Colon (tissue), 2 donors: ENCODE measurements around the gene OR6C76.
"Not testable (repeated sequence)": the region's sequence is repeated elsewhere in the genome, so short reads cannot be mapped to it uniquely, and the experiment has no call there.

Source experiments
- FAIRE-seq: peaks from 2 replicates; lab custom pipeline; 2012; peaks lifted over from hg19 to GRCh38; lab: Jason Lieb, UNC
- donor health status: control.
- donor health status: control.

The OR6C76 gene

DNA sequence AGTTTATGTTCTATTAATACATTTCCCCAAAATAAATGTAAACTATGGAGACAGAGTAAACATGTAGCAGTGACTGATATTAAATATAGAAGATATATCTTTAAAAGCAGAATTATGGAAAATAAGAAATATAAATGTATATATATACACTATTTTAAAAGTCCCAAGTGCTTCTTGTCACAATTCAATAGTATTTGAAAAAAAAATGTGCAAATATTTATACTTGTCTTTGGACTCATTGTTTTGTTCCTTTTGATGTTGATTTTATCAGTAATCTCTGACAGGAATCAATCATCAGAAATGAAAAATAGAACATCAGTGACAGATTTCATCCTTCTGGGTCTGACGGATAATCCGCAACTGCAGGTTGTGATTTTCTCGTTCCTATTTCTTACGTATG is at the start of gene OR6C76:
Gene OR6C76 (plus strand): TSS at position 301 of the 400 bp plus-strand sequence. CDS start 0 bp downstream, at position 301.
- no peak for FAIRE-seq

- FAIRE-seq = no peak
Measured at GRCh38 chr12:55385891-55386290, 40.2 kb upstream of the OR6C76 start.

DNA sequence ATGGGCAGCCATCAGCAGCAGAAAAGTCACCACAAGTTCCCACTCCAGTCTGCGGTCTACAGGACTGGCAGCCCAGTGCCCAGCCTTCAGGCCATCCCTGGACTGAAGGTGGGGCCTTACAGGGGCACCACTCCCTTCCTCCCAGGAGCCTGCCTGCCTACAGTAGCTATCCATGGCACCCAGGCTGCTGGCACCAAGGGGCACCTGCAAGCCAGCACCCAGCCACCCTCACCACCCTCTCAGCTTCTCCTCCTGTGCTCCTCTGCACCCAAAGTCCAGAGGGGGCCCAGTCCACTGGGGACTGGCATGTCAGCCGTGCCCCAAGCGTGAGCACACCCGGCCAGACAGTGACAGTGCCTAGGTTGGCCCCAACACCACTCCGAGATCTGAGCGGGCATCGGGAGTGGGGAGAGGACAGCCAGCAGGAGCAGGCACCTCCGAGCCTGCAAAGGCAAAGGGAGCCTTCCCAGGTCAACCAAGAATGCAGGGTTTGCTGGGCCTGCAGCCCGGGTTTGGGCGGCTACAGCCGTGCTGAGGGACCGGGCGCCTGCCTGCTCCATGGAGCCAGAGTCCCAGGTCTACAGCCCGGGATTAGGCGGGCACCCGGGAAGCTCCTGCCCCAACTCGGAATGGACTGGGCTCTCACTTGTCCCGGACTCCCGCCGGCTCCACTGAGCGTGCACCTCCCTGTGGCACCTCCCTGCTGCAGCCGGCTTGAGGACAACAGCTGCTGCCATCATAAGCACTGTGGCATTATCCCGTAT is 33.8 kb upstream of the OR6C76 start:
- no peak for FAIRE-seq

DNA sequence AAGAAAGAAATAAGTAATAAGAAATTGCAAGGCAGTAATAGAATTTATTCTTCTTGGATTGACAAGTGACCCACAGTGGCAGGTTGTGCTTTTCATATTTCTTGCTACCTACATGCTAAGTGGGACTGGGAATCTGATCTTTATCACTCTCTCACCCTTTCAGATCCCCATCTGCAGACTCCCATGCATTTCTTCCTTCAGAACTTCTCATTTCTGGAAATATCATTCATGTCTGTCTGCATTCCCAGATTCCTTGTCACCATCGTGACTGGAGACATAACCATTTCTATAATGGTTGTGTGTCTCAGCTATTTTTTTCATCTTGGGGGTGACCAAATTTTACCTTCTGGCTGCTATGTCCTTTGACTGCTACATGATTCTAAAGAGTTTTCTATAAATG is 29.7 kb upstream of the OR6C76 start:
- FAIRE-seq = no peak

GRCh38 chr12:55400229-55400628 is 25.8 kb upstream of the OR6C76 start, which contains the start of gene OR6C65:
Gene OR6C65, plus strand, starts transcription at chr12:55400529. Its CDS starts 0 bp downstream, at chr12:55400529.
- FAIRE-seq = no peak

DNA sequence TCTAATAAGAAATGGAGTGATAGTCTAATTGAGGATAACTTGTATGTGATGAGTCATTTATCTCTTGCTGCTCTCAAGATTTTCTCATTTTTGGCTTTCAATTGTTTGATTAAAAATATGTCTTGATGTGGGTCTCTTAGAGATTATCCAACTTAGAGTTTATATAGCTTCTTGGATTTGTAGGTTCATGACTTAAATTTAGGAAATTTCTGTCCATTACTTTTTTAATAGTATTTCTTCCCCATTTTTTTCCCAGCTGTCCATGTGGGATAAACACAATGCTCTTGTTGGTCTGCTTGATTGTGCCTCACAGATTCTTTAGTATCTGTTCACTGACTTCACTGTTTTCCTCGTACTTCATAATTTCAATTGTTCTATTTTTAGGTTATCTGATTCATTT is 18.2 kb upstream of the OR6C76 start:
- no peak for FAIRE-seq

- not testable (repeated sequence) for FAIRE-seq
Measured at GRCh38 chr12:55409133-55409532, 16.9 kb upstream of the OR6C76 start.

- not testable (repeated sequence) for FAIRE-seq
Measured at GRCh38 chr12:55412138-55412537, 13.9 kb upstream of the OR6C76 start.

GRCh38 chr12:55413498-55414388 is 12.3 kb upstream of the OR6C76 start:
- not testable (repeated sequence) for FAIRE-seq

GRCh38 chr12:55414396-55414823 is 11.6 kb upstream of the OR6C76 start:
- not testable (repeated sequence) for FAIRE-seq

DNA sequence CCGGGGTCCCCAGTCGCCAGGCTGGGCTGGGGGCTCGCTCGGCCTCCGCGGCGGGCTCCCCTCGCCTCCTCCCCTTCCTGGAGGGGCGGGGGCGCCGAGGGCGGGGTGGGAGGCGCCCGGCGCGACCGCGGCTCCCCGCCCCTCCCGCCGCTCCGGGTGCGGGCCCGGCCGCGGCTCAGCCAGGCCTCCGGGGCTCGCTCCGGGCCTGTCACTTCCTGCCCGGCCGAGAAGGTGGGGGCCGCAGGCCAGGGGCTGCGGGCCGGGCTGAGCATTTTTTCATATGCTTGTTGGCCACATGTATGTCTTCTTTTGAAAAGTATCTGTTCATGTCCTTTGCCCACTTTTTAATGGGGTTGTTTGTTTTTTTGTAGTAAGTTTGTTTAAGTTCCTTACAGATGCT is 11.2 kb upstream of the OR6C76 start:
- FAIRE-seq = not testable (repeated sequence)

DNA sequence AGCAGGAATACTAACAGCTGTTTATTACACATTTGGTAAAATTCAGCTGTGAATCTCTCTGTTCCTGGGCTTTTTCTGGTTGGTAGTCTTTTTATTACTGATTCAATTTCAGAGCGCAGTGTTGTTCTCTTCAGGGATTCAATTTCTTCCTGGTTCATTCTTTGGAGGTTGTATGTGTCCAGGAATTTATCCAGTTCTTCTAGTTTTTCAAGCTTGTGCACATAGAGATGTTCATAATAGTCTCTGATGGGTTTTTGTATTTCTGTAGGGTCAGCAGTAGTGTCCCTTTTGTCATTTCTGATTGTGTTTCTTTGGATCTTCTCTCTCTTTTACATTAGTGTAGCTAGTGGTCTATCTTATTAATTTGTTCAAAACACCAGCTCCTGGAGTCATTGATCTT is 9.1 kb upstream of the OR6C76 start:
- no peak for FAIRE-seq

DNA sequence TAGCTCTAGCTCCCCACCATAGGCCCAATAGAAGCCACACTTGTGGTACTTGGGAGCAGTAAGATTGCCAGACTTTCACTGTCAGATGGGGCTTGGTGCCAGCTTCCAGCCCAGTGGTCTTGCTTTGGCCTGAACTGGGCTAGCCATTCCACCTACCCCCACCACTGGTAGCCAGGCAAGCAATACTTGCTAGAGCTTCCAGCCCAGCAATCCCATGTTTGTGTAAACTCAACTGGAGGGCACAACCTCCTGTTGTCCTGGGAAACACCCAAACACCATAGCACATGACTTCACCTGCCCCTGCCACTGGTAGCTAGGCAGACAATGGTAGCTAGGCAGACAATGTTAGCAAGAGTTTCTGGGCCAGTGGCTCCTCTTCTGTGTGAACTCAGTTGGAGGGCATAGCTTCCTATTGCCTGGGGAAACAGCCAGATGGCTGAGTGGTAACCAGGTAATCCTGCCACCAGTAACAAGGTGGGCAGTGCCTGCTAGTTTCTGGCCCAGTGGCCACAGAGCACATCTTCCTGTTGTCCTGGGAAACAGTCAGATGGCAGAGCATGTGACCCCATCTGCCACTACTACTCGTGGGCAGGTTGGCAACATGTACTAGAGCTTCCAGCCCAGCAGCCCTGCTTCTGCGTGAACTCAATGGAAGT is 5.6 kb upstream of the OR6C76 start:
- FAIRE-seq = no peak

- FAIRE-seq = no peak
Measured at GRCh38 chr12:55428331-55429243, 2.5 kb downstream of the OR6C76 start.

DNA sequence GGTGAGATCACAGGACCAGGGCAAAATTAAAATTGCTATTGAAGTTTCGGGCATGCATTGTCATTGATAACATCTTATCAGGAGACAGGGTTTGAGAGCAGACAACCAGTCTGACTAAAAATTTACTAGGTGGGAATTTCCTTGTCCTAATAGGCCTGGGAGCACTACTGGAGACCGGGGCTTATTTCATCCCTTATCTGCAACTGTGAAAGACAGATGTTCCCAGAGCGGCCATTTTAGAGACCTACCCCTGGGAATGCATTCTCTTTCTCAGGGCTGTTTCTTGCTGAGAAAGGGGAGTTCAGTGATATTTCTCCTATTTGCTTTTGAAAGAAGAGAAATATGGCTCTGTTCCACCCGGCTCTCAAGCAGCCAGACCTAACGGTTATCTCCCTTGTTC is 15.2 kb downstream of the OR6C76 start:
- FAIRE-seq = not testable (repeated sequence)

- no peak for FAIRE-seq
Measured at GRCh38 chr12:55443776-55444175, 17.7 kb downstream of the OR6C76 start, which contains the start of gene OR6C2. Gene OR6C2, plus strand, starts transcription at chr12:55444076. Its CDS starts 8,138 bp downstream, at chr12:55452214.

DNA sequence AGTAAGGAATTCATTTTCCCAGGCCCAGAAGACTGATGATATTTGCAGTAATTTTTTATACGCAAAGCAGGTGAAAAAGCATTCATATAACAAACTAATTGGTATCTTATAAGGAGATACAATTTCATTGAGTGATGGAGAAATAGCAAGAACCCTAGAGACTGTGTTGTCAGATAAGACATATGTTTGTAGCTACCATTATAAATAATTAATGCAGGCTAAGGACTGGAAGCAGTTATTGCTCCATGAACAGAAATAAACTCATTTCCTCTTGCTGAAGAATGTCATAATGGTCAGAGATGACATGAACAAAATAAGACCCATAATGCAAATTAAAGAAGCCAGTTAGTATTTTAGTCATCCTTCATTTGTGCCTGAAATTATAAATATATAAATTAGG is 19.3 kb downstream of the OR6C76 start:
- no peak for FAIRE-seq

DNA sequence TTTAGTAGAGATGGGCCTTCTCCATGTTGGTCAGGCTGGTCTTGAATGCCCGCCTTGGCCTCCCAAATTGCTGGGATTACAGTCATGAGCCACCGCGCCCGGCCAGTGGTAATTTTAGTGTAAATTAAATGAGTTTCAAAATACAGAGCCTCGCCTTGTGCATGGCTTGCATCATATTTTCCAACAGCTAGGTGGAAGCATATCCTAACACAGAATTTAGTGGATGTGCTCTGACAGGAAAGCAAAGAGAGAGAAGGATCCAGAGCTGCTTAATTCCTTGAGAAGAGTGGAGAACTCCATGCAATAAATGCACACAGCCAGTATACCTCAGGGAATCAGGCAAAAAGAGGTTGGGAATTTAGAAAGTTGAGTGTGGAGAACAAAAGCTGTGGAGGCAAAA is 20.3 kb downstream of the OR6C76 start:
- FAIRE-seq = no peak

GRCh38 chr12:55448825-55449224 is 22.8 kb downstream of the OR6C76 start:
- no peak for FAIRE-seq

- FAIRE-seq = not testable (repeated sequence)
Measured at GRCh38 chr12:55464926-55465325, 38.9 kb downstream of the OR6C76 start.

GRCh38 chr12:55467836-55468235 is 41.8 kb downstream of the OR6C76 start:
- FAIRE-seq = no peak
